Right lobe of liver (tissue), 4 donors: Measurements from ENCODE around the gene HSD17B13.

Experiments
- CTCF ChIP-seq, 4 donors: fragments of 200-600 bp in 3 of 4; fragments of 450-650 bp in 1 of 4; IDR thresholded peaks; one replicate each; pipeline versions ENCODE4 v1.5.1 to v1.8.0; 2016 to 2022; ENCODE audit warnings: antibody characterized with exemption in 4 of 4, mild to moderate bottlenecking in 2 of 4
- POLR2A ChIP-seq: fragments of 450-650 bp; IDR thresholded peaks from one replicate; pipeline ENCODE4 v1.6.1; 2017; ENCODE audit warnings: antibody characterized with exemption, mild to moderate bottlenecking
- donor health status: DM: no; HTN: no; CAD: no.
- donor health status: DM: no; HTN: no; CAD: no.
- donor health status: DM: no; HTN: yes; CAD: no.

GRCh38 chr4:87326460-87326859, 3.8 kb upstream of the HSD17B13 start:
- TF ChIP-seq CTCF (IDR thresholded peaks at IDR 0.05) (no peak), POLR2A (no peak)
